Trophoblast cell (in vitro differentiated cells and primary cell): ENCODE results near the gene SDK2.
A peak's percentile ranks its signal among the peaks of the same experiment; 100 is the strongest.

Experiments
- DNase-seq, 2 donors: peaks; one replicate each; pipeline ENCODE4 v3.0.0-alpha.2; 2016
- H2AFZ ChIP-seq: 2 replicates; pipeline ENCODE4 v1.6.1; 2013; ENCODE audit warnings: low read length, moderate library complexity, mild to moderate bottlenecking; ENCODE audit not compliant: insufficient read depth, poor library complexity
- H2AK5ac ChIP-seq: 2 replicates; pipeline ENCODE4 v1.6.1; 2013; ENCODE audit warnings: mild to moderate bottlenecking, low read length
- H2BK120ac ChIP-seq: 2 replicates; pipeline ENCODE4 v1.6.1; 2013; ENCODE audit warnings: low read length, mild to moderate bottlenecking, moderate library complexity; ENCODE audit not compliant: insufficient read depth, poor library complexity
- H2BK12ac ChIP-seq: 2 replicates; pipeline ENCODE4 v1.6.1; 2013; ENCODE audit warnings: mild to moderate bottlenecking, low read length, moderate library complexity
- H2BK5ac ChIP-seq: 2 replicates; pipeline ENCODE4 v1.6.1; 2013; ENCODE audit warnings: low read length, low read depth, moderate library complexity, mild to moderate bottlenecking; ENCODE audit not compliant: poor library complexity
- H3K14ac ChIP-seq: 2 replicates; pipeline ENCODE4 v1.6.1; 2013; ENCODE audit warnings: mild to moderate bottlenecking, low read length
- H3K18ac ChIP-seq: 2 replicates; pipeline ENCODE4 v1.6.1; 2013; ENCODE audit warnings: mild to moderate bottlenecking, low read length
- H3K23ac ChIP-seq: 2 replicates; pipeline ENCODE4 v1.6.1; 2013; ENCODE audit warnings: low read length
- H3K27ac ChIP-seq: 2 replicates; pipeline ENCODE4 v1.5.1; 2013; ENCODE audit warnings: low read depth, mild to moderate bottlenecking, inconsistent platforms, low read length, moderate library complexity
- H3K27me3 ChIP-seq: 2 replicates; pipeline ENCODE4 v1.6.1; 2013; ENCODE audit warnings: inconsistent platforms, mild to moderate bottlenecking, low read length, moderate library complexity; ENCODE audit not compliant: insufficient read depth
- H3K36me3 ChIP-seq, 2 experiments: 1 replicate in 1 of 2; 2 replicates in 1 of 2; pipeline ENCODE4 v1.6.1; 2013; ENCODE audit warnings: low read length in 2 of 2, mild to moderate bottlenecking in 2 of 2, moderate library complexity in 1 of 2; ENCODE audit not compliant: insufficient read depth in 2 of 2, control insufficient read depth in 1 of 2
- H3K4ac ChIP-seq: 2 replicates; pipeline ENCODE4 v1.6.1; 2013; ENCODE audit warnings: low read depth, mild to moderate bottlenecking, low read length, moderate library complexity
- H3K4me1 ChIP-seq, 2 experiments: 1 replicate in 1 of 2; 2 replicates in 1 of 2; pipeline ENCODE4 v1.6.1; 2013; ENCODE audit warnings: low read length in 2 of 2, mild to moderate bottlenecking in 2 of 2, moderate library complexity in 1 of 2; ENCODE audit not compliant: insufficient read depth in 2 of 2, control insufficient read depth in 1 of 2
- H3K4me2 ChIP-seq: 2 replicates; pipeline ENCODE4 v1.6.1; 2013; ENCODE audit warnings: inconsistent platforms, mild to moderate bottlenecking, low read length, moderate library complexity
- H3K4me3 ChIP-seq: 2 replicates; pipeline ENCODE4 v1.5.1; 2013; ENCODE audit warnings: mild to moderate bottlenecking, low read depth, low read length, inconsistent platforms
- H3K79me1 ChIP-seq: one replicate; pipeline ENCODE4 v1.6.1; 2013; ENCODE audit warnings: low read length
- H3K79me2 ChIP-seq: 2 replicates; pipeline ENCODE4 v1.6.1; 2013; ENCODE audit warnings: low read length, mild to moderate bottlenecking; ENCODE audit not compliant: control insufficient read depth, insufficient read depth, poor library complexity
- H3K9ac ChIP-seq: 2 replicates; pipeline ENCODE4 v1.6.1; 2013; ENCODE audit warnings: mild to moderate bottlenecking, low read length
- H3K9me3 ChIP-seq: 2 replicates; pipeline ENCODE4 v1.6.1; 2013; ENCODE audit warnings: low read depth, mild to moderate bottlenecking, control low read depth, inconsistent platforms, low read length; ENCODE audit not compliant: insufficient read depth
- H4K12ac ChIP-seq: 2 replicates; pipeline ENCODE4 v1.6.1; 2013; ENCODE audit warnings: low read depth, mild to moderate bottlenecking, low read length, moderate library complexity
- H4K8ac ChIP-seq: 2 replicates; pipeline ENCODE4 v1.6.1; 2013; ENCODE audit warnings: low read depth, mild to moderate bottlenecking, low read length, moderate library complexity
- H4K91ac ChIP-seq: one replicate; pipeline ENCODE4 v1.6.1; 2013; ENCODE audit warnings: low read depth, mild to moderate bottlenecking, low read length, moderate library complexity
- WGBS: extraction: QIAGEN DNeasy Blood & Tissue Kit; methylation state at CpG from one replicate; pipeline ENCODE4 v1.1.7; 2013; ENCODE audit warnings: missing lambda C conversion rate; ENCODE audit not compliant: insufficient read length, insufficient coverage; ENCODE audit errors: extremely low coverage; 5-methylcytosine and 5-hydroxymethylcytosine counted together

Gene SDK2

GRCh38 chr17:73620414-73620813 lies 23.8 kb downstream of the SDK2 start:
- Histone ChIP-seq H3K27me3 (no peaks in the 10 kb centered on the region), H2BK120ac (no peak overlapping the region), H3K14ac (no peak overlapping the region), H4K12ac (no peak overlapping the region), H3K4me1 (peaks cover 35 to 37% of the 10 kb centered on the region in 2 experiments), H3K79me1 (peaks cover 10% of the 10 kb centered on the region), H3K9ac (no peak overlapping the region), H4K91ac (no peak overlapping the region), H3K23ac (no peak overlapping the region), H3K79me2 (peaks cover 3% of the 10 kb centered on the region), H3K4me3 (no peak overlapping the region), H2AK5ac (no peak overlapping the region), H2BK5ac (no peak overlapping the region), H4K8ac (no peak overlapping the region), H3K4ac (no peak overlapping the region), H3K9me3 (peaks cover 2% of the 10 kb centered on the region), H2BK12ac (no peak overlapping the region), H3K36me3 (no peaks in the 10 kb centered on the region), H2AFZ (no peak overlapping the region), H3K4me2 (no peak overlapping the region), H3K27ac (no peak overlapping the region), H3K18ac (no peak overlapping the region)
- no CpG with 5 or more reads among the region's 3 CpGs for WGBS
- no peak for DNase-seq

DNA sequence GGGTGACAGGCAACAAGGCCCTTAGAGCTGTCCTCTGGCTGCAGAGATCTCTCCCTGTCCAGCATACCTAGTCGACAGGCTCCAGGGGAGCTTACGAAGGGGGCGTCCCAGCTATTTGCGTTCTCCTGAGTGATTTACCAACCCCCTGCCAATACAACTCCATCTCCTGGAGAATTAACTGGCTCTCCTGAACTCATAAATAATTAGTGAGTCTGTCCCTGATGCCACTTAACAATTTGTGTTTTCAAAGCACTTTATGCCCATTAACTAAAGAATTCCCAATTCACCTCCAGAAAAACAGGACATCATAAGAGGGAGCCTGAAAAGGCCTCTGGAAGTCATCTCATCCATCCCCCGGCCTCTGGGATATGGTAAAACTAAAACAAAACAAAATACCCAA lies 26.7 kb downstream of the SDK2 start:
- no CpG with 5 or more reads among the region's 5 CpGs for WGBS
- peak overlapping the region; percentile 63 for H4K91ac ChIP-seq

DNA sequence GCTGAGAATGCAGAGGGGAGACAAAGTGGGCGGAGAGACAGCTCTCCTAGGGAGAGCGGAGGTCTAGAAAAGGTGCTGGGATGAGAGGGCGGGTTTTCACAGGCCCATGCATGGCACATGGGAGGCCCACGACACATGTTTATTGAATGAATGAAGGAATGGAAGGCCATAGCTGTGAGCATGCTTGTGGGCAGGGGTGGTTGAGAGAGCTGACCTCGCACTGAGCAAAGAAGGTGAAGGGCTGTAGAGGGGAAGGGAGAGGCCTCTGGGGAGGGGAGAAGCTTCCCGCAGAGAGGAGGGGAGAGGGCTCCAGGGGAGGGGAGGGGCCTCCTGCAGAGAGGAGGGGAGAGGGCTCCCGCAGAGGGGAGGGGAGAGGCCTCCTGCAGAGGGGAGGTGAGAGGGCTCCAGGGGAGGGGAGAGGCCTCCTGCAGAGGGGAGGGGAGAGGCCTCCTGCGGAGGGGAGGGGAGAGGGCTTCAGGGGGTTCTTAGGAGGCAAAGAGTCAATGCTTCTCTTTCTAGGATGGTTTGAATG lies 27.3 kb downstream of the SDK2 start:
- Histone ChIP-seq H2AFZ (no peak overlapping the region), H3K9ac (no peak overlapping the region), H4K91ac (peak overlapping the region; percentile 63), H2BK5ac (peak overlapping the region; percentile 2), H3K79me2 (no peaks in the 10 kb centered on the region), H2BK12ac (peak overlapping the region; percentile 10), H3K9me3 (peaks cover 2% of the 10 kb centered on the region), H3K27me3 (no peaks in the 10 kb centered on the region), H3K4me2 (peak overlapping the region; percentile 10), H3K14ac (peak overlapping the region; percentile 16), H2AK5ac (no peak overlapping the region), H3K4me1 (peaks cover 23 to 24% of the 10 kb centered on the region in 2 experiments), H2BK120ac (peak overlapping the region; percentile 5), H3K4ac (no peak overlapping the region), H3K18ac (peak overlapping the region; percentile 19), H4K12ac (no peak overlapping the region), H4K8ac (no peak overlapping the region), H3K36me3 (no peaks in the 10 kb centered on the region), H3K79me1 (peaks cover 8% of the 10 kb centered on the region), H3K23ac (no peak overlapping the region), H3K4me3 (no peak overlapping the region), H3K27ac (peak overlapping the region; percentile 47)
- WGBS, result no CpG with 5 or more reads among the region's 8 CpGs
- no peak for DNase-seq

More for the DNA sequence above, 26.7 kb downstream of the SDK2 start:
- Histone ChIP-seq H4K12ac (no peak overlapping the region), H3K27ac (no peak overlapping the region), H4K8ac (no peak overlapping the region), H3K4me1 (peaks cover 23 to 24% of the 10 kb centered on the region in 2 experiments), H3K4me3 (no peak overlapping the region), H3K4ac (no peak overlapping the region), H3K9ac (no peak overlapping the region), H3K9me3 (peaks cover 2% of the 10 kb centered on the region), H2AK5ac (no peak overlapping the region), H2BK5ac (no peak overlapping the region), H3K79me1 (peaks cover 8% of the 10 kb centered on the region), H2AFZ (no peak overlapping the region), H3K79me2 (no peaks in the 10 kb centered on the region), H3K4me2 (no peak overlapping the region), H3K36me3 (no peaks in the 10 kb centered on the region), H2BK120ac (no peak overlapping the region), H3K23ac (no peak overlapping the region), H3K18ac (no peak overlapping the region), H3K27me3 (no peaks in the 10 kb centered on the region), H2BK12ac (no peak overlapping the region), H3K14ac (no peak overlapping the region)
- DNase-seq, result no peak

DNA sequence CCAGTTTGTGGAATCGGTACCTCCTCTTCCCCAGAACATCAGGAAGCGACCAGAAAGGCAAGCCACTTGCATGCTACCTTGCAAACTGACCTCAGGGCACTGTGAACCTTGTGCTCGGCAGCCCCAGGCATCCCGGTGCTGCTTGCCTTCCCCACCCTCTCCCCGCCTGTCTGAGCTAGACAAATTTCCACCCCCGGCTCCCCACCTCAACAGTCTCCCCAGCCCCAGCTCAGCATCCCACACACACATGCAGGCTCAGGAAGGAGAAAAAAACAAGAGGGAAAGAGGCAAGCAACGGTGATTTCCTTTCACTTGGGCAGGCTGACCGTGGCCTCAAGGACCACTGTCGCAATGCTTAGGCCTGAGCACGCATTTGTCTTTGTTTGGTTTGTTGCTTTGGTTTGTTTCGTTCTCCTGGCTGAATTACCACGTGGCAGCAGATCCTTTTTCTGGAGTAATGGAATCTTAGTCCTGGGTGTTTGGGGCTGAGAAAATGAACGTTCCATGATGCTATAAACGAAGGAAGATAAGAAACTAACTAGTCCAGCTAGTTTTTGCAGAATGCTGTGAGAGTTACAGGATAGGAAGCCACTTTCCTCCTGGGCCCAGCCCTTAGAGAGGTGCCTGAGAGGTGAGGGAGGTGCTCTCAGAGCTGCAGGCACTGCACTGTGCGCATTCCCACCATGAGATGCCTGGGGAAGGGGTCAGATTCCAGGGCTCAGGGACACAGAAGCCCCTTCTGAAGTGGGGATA lies 27.9 kb downstream of the SDK2 start:
- Histone ChIP-seq H4K91ac (no peak overlapping the region), H3K23ac (no peak overlapping the region), H3K4me2 (peak overlapping the region; percentile 10), H2BK5ac (peak overlapping the region; percentile 2), H3K79me1 (peaks cover 8% of the 10 kb centered on the region), H3K27ac (peak overlapping the region; percentile 47), H4K8ac (no peak overlapping the region), H3K27me3 (no peaks in the 10 kb centered on the region), H2AK5ac (no peak overlapping the region), H3K9me3 (peaks cover 2% of the 10 kb centered on the region), H3K18ac (no peak overlapping the region), H3K36me3 (no peaks in the 10 kb centered on the region), H3K4me3 (no peak overlapping the region), H3K4me1 (peaks cover 23 to 24% of the 10 kb centered on the region in 2 experiments), H2BK12ac (peak overlapping the region; percentile 10), H2BK120ac (peak overlapping the region; percentile 5), H3K14ac (peak overlapping the region; percentile 16), H3K9ac (no peak overlapping the region), H3K79me2 (no peaks in the 10 kb centered on the region), H2AFZ (no peak overlapping the region), H3K4ac (no peak overlapping the region), H4K12ac (no peak overlapping the region)
- peak in 1 of 2 donors; percentile 61 for DNase-seq
- WGBS, result no CpG with 5 or more reads among the region's 15 CpGs
